ENCODE results near the gene AJAP1.

Gene AJAP1

GRCh38 chr1:4684136-4684535 lies 29.7 kb downstream of the AJAP1 start:
- no peak for DNase-seq

- DNase-seq = no peak
Observed at GRCh38 chr1:4684864-4685522, 30.6 kb downstream of the AJAP1 start.

- no peak for DNase-seq
Observed at GRCh38 chr1:4685523-4685865, 31.1 kb downstream of the AJAP1 start.

GRCh38 chr1:4687943-4688342 lies 33.5 kb downstream of the AJAP1 start:
- DNase-seq = no peak

GRCh38 chr1:4689271-4689935 lies 35.0 kb downstream of the AJAP1 start:
- no peak for DNase-seq

GRCh38 chr1:4689941-4690635 lies 35.7 kb downstream of the AJAP1 start:
- DNase-seq = no peak

- no peak for DNase-seq
Observed at GRCh38 chr1:4690951-4691675, 36.7 kb downstream of the AJAP1 start.

GRCh38 chr1:4691766-4692405 lies 37.5 kb downstream of the AJAP1 start:
- no peak for DNase-seq

- no peak for DNase-seq
Observed at GRCh38 chr1:4692437-4692836, 38.0 kb downstream of the AJAP1 start.

GRCh38 chr1:4693331-4693730 lies 38.9 kb downstream of the AJAP1 start:
- DNase-seq = no peak

- no peak for DNase-seq
Observed at GRCh38 chr1:4693891-4694290, 39.5 kb downstream of the AJAP1 start.

- DNase-seq = no peak
Observed at GRCh38 chr1:4694492-4694891, 40.1 kb downstream of the AJAP1 start.

GRCh38 chr1:4695241-4695640 lies 40.8 kb downstream of the AJAP1 start:
- no peak for DNase-seq

- no peak for DNase-seq
Observed at GRCh38 chr1:4696161-4696745, 41.8 kb downstream of the AJAP1 start.

- no peak for DNase-seq
Observed at GRCh38 chr1:4696753-4697152, 42.3 kb downstream of the AJAP1 start.

GRCh38 chr1:4697801-4698200 lies 43.4 kb downstream of the AJAP1 start:
- DNase-seq = no peak

GRCh38 chr1:4698911-4699310 lies 44.5 kb downstream of the AJAP1 start:
- DNase-seq = no peak

- no peak for DNase-seq
Observed at GRCh38 chr1:4699376-4700301, 45.2 kb downstream of the AJAP1 start.

GRCh38 chr1:4700801-4701200 lies 46.4 kb downstream of the AJAP1 start:
- DNase-seq = no peak

- DNase-seq = no peak
Observed at GRCh38 chr1:4701276-4701675, 46.9 kb downstream of the AJAP1 start.

GRCh38 chr1:4702464-4702863 lies 48.1 kb downstream of the AJAP1 start:
- no peak for DNase-seq

- DNase-seq = no peak
Observed at GRCh38 chr1:4702932-4703331, 48.5 kb downstream of the AJAP1 start.
